ENCODE data around the gene RBM24.

GRCh38 chr6:17258749-17259148 is 22.4 kb upstream of the RBM24 start:
- no peak for TF ChIP-seq L3MBTL2 (conservative IDR thresholded peaks at IDR 0.05)
- no peak for TF ChIP-seq BHLHE40 (IDR thresholded peaks at IDR 0.05; ENCODE audit: borderline replicate concordance)
- no peak for TF ChIP-seq FOXM1 (IDR thresholded peaks at IDR 0.05; ENCODE audit: borderline replicate concordance)
- TF ChIP-seq SUZ12 (IDR thresholded peaks at IDR 0.05) = no peak
- no peak for TF ChIP-seq ELF4 (IDR thresholded peaks at IDR 0.05)
- no peak for TF ChIP-seq SP1 (IDR thresholded peaks at IDR 0.05)
- no peak for TF ChIP-seq FOXA1 (IDR thresholded peaks at IDR 0.05)

All from HEK293T (cell line).